ENCODE measurements around the gene DAND5. TPM values are rescaled to one million over a fixed set of nuclear protein-coding genes. Genes with fewer than 3 reads are reported as not detected.

Gene DAND5
- total and polyA plus RNA-seq, 2 of the 13 experiments (the other 11 are each of a cell fraction or from before 2014, with no cell fraction given) = 0.04 TPM; not detected in 1

DNA sequence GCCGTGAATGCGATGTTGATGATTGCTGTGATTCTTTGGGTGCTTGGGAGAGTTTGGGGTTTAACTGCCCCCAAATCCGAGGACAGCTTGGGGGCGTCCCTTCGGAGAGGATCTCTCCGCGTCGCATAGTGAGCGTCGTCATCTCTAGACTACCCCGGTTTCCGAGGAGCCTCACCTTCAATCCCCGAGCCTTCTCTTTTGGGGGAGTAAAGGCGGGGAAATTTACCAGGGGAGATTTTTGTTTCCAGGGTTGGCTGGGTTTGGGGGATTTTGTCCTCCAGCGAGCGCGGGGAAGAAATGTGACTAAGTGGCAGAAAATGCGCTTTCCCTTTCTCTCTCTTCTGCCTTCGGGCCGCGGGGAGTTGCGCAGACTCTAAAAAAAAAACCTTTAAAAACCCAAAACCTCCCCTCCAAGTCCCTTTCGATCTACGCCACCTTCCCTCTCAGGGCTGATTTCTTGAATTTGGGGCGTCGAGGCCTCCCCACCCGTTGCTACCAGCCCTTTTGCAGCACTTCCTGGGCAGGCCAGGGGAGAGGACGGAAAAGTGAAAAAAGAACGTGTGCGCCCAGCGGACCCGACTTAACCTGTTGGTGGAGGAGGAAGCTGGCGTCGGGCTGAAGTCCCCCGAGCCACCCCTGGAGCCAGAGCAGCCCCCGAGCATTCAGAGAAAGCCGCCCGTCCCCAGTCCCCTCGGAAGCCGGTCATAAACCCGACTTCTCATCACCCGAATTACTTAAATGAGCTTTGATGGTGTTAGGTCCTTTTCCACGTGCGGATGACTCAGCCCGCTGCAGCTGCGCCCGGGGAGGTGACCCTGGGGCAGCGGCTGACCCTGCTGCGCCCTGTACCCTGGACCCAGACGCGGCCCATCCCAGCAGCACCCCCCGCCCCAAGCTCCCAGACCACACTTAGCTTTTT, 43.6 kb downstream of the DAND5 start (continued):
- TF ChIP-seq PLSCR1 (CRISPR knock-in tag; IDR thresholded peaks at IDR 0.05; ENCODE audit: borderline replicate concordance) (no peak), ZNF570 (CRISPR knock-in tag; IDR thresholded peaks at IDR 0.05; ENCODE audit: borderline replicate concordance) (no peak), IKZF1 (IDR thresholded peaks at IDR 0.05) (no peak), FOXA3 (CRISPR knock-in tag; IDR thresholded peaks at IDR 0.05) (peak; percentile 46; the same call in 1 of the 2 replicates), ZSCAN22 (CRISPR knock-in tag; IDR thresholded peaks at IDR 0.05) (no peak), ZKSCAN1 (IDR thresholded peaks at IDR 0.05; ENCODE audit: low read length) (no peak), KLF11 (CRISPR knock-in tag; IDR thresholded peaks at IDR 0.05) (0 out of 2 replicates have a peak, but pooled peaks have one; percentile 19), ZNF562 (CRISPR knock-in tag; IDR thresholded peaks at IDR 0.05; ENCODE audit: borderline replicate concordance) (no peak), ZFP91 (CRISPR knock-in tag; IDR thresholded peaks at IDR 0.05; ENCODE audit: borderline replicate concordance) (peak; percentile 19; the same call in 1 of the 2 replicates), ZFP62 (CRISPR knock-in tag; IDR thresholded peaks at IDR 0.05) (no peak), ZNF615 (CRISPR knock-in tag; IDR thresholded peaks at IDR 0.05; ENCODE audit: borderline replicate concordance) (no peak), ZNF670 (CRISPR knock-in tag; IDR thresholded peaks at IDR 0.05; ENCODE audit: borderline replicate concordance) (0 out of 2 replicates have a peak, but pooled peaks have one; percentile 59), ZFP36 (IDR thresholded peaks at IDR 0.05; ENCODE audit: borderline replicate concordance, low read depth, low read length, partially characterized antibody) (no peak), ZFP41 (CRISPR knock-in tag; IDR thresholded peaks at IDR 0.05; ENCODE audit: borderline replicate concordance) (no peak), ZNF124 (CRISPR knock-in tag; IDR thresholded peaks at IDR 0.05) (no peak), PCBP2 (optimal IDR thresholded peaks at IDR 0.05; ENCODE audit: low read depth, low read length, poor library complexity, severe bottlenecking) (no peak)
- TF ChIP-seq, protein P1, sequence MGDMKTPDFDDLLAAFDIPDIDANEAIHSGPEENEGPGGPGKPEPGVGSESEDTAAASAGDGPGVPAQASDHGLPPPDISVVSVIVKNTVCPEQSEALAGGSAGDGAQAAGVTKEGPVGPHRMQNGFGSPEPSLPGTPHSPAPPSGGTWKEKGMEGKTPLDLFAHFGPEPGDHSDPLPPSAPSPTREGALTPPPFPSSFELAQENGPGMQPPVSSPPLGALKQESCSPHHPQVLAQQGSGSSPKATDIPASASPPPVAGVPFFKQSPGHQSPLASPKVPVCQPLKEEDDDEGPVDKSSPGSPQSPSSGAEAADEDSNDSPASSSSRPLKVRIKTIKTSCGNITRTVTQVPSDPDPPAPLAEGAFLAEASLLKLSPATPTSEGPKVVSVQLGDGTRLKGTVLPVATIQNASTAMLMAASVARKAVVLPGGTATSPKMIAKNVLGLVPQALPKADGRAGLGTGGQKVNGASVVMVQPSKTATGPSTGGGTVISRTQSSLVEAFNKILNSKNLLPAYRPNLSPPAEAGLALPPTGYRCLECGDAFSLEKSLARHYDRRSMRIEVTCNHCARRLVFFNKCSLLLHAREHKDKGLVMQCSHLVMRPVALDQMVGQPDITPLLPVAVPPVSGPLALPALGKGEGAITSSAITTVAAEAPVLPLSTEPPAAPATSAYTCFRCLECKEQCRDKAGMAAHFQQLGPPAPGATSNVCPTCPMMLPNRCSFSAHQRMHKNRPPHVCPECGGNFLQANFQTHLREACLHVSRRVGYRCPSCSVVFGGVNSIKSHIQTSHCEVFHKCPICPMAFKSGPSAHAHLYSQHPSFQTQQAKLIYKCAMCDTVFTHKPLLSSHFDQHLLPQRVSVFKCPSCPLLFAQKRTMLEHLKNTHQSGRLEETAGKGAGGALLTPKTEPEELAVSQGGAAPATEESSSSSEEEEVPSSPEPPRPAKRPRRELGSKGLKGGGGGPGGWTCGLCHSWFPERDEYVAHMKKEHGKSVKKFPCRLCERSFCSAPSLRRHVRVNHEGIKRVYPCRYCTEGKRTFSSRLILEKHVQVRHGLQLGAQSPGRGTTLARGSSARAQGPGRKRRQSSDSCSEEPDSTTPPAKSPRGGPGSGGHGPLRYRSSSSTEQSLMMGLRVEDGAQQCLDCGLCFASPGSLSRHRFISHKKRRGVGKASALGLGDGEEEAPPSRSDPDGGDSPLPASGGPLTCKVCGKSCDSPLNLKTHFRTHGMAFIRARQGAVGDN (CRISPR knock-in tag; IDR thresholded peaks at IDR 0.05) = peak; percentile 94

Measured in HepG2 (cell line).